Stimulated activated CD8-positive, alpha-beta memory T cell treated with anti-CD3 and anti-CD28 coated beads, Interleukin-15, amount 100 ng/mL, for 4 hours (primary cell): ENCODE data around the gene CFAP61.
"Not testable (repeated sequence)": the region's sequence is repeated elsewhere in the genome, so short reads cannot be mapped to it uniquely, and the experiment has no call there.

Source experiments
- DNase-seq, 2 donors: peaks; one replicate each; pipeline ENCODE4 v3.0.0-alpha.2; 2020; ENCODE audit warnings: low read depth in 2 of 2

Gene CFAP61, protein sequence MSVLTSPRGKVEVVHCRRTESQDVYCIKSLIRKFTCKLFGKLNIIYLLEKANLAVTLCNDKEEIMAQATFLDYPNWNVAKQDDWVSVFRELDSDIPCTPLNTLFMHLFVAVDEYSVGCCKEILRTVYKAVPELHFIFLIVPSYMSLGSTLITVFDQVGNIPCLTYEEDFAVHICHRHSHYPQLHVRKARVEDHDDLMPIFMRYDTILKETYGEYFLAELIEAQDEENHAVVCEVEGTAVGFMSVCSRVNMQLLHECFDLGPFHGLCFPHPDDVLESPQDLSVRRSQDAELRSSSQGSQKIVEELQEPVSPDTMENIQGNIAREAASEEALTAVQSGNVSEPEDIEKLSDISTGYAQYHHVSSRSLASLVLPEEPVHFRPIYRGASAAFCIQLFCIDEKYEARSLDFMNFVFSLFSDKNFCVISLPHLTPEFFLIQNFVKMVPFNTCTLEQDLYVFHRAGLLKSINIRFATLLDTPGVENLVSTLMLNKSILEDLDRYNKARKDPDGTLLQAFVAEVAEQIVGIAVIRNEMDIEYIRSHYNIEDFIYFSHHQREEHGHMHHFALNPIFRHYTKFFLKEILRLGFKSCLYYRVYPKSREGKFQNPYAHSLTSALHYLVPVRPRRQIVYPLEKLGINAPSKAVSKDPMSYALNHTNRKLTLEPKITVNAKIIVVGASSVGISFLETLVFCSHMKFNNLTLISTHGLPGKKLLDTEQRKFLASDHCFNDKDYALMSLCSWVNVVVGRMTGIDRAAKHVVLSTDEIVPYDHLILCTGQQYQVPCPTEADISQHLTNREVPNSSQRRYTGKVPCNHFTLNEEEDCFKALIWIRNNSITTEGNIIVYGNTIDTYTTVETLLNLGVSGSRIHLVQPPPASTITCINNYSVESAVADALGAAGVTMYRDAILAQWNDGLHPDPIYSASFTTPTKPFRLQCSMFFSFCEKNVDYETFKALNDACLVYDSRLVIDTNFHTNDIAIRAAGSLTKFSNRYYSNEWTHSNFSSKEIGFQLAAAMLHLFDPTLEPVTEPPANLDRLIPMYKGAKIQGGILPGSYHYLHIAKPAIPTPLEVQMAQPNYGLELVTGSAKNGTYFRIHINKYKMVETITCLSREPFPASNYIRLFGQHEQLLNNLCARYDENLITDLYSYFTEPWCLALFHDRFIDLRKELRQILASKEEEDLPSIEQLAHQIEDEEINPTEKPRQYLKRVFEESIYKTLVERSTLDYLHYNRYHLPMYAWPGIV

DNA sequence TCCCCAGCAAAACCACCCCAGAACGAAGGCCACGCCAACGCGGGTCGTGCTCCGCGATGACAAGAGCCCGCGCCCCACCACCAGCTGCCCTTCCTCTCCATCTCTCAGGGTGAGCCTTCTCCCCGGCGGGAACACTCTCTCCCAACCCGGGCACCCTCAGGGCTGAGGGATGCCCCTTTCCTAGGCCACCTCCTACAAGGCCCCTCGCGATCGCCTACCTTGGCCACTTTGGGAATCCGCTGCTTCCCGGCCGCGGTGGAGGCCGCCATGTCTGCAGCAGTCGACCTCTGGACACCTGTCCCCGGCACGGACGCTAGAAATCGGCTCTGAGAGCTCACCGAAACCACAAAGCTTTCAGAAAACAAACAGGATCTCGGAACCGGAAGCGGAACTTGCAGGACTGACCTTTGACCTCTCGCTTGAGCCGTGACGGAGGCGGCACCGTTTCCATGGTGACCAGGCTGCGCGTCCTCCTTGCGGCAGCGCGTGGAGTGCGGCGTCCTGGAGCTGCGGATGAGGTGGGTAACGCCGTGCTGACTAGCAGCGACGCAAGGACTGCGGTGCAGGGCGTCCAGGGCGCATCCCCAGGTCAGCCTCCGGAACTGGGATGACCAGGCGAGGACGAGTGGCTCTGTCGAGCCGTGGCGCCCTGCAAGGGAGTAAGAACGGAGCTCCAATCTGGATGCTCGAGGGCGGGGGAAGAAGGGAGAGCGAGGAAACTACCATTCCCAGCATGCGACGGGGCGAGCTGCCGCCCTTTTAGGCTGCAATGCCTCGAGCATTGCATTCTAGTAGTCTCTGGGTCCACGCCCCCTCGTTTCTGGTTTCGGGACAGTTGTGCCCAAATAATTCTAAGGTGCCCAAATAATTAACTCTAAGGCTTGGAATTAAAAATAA is at the start of gene CFAP61, which contains the start of gene CRNKL1:
TSS of gene CFAP61 (plus strand) at position 459 of the 897 bp plus-strand sequence. CDS start 4,122 bp downstream, outside the sequence.
TSS of gene CRNKL1 (minus strand) at position 393 of the 897 bp plus-strand sequence. CDS start at position 269, 124 bp downstream.
- DNase-seq, result peak; percentile 91 to 95

DNA sequence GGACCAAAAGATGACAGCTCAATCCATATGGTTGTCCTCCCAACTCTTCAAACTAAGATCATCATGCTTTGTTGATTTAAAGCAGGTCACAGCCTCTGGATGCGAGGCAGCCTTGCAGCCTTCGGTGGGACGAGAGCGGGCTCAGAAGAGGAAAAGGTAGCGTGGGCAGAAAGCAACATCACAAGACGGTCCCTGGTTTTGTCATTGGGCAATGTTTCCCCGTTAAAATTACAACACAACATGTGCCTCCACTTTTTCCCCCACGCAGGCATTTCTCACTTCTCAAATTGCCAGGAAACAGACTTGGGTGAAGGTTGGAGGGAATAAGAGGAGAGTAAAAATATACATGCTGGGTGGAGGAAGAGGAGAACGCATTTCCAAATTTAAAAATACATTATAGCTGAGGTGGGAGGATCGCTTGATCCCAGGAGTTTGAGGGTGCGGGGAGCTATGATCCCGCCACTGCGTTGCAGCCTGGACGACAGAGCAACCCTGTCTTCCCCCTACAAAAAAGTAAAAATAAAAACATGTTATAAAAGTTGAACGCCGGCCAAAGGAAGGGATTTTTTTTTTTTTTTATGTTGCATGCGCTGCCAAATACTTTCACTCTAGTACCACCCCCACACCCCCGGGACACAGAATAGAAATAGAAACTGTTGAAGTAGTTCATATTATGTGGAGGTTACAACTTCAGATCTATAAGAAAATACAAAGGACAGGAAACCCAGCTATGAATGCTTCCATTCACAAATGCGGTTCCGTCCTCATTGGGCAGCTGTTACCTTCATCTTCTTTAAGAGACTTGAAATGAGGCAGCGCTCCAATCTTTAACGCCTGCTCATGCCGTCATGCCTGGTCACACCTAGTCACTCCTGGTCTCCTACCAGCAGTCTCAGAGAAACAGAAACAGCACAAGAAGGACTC is 49.0 kb upstream of the CFAP61 start:
- no peak for DNase-seq

DNA sequence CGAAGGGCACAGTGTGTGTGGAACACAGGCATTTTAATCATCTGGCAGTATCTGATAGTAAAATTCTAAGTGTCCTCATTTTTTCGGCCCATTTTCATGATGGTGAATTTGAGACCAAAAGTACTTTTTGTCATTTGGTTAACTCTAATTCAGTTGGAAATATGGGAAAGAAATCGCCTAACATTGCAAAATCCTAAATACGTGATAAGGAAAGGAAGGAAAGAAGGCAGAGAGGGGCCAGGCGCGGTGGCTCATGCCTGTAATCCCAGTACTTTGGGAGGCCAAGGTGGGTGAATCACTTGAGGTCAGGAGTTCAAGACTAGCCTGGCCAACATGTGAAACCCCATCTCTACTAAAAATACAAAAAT is 48.4 kb upstream of the CFAP61 start:
- not testable (repeated sequence) for DNase-seq

DNA sequence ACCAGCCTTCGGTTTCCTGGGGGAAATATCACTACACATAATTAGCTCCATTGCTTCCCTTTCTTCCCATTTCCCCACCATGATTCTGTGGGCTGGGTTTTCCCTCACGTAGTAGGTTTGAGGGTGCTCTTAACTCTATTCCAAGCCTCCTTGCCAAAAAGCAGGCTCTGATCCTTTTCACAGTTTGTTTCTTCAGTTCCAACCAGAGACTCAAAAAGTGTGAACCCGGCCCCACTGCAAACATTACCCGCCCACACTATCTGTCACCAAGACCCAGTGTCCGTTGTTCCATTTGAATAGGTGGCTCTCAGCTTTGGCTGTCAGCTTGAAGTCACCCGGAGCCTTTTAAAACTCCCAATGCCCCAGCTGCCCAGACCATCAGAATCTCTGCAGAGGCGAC is 47.0 kb upstream of the CFAP61 start:
- no peak for DNase-seq

DNA sequence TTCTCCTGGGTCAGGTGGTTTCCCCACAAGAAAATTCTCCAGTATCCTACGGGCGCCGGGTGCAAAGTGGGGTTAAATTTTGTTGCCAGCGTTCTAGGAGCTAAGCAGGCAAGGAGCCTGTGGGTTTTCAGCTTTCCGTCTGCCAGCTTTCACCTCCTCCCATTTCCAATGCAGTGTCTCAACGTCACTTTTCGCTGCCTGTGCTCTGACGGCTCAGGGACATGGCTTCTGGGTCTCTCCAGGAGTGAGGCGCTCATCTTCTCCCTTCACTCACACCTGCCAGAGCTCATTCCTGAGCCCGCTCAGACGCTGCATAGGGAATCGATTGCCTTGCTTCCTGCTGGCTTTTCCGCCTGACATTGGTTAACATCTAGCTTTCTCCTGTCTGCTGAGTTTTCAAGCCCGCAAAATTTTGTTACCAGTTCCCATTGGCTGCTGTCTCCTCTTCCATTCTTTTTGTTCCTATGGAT is 42.5 kb upstream of the CFAP61 start:
- DNase-seq, result no peak

DNA sequence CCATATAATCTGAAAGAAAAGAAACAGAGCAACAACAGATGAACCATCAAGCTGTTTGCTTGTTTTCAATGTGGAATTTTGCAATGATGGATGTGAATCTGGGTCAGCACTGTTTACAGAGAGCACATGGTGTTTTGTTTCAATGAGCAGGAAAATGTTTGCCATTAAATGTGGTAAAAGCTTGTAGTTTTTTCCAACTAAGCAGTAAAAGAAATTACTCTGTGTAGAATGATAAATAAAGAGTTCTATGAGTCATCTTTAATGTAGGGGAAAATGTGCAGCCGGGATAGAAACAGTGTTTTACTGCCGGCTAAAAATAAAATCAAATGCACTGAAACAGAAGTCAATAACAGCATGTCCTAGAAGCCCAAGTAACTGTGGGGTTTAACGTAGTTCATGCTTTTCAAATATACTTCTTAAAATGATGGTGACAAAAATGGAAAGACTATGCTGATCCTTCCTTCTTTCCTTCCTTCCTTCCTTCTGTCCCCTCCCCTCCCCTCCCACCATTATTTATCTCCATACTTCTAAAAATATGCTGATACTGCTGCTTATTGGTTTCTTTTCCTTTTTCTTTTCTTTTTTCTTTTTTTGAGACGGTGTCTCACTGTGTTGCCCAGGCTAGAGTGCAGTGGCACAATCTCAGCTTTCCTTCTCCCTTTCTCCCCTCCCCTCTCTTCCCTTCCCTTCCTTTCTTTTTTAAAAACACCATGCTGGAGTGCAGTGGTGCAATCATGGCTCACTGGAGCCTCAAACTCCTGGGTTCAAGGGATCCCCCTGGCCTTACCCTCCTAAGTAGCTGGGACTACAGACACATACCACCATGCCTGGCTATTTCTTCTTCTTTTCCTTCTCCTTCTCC is 41.5 kb upstream of the CFAP61 start:
- DNase-seq, result no peak

DNA sequence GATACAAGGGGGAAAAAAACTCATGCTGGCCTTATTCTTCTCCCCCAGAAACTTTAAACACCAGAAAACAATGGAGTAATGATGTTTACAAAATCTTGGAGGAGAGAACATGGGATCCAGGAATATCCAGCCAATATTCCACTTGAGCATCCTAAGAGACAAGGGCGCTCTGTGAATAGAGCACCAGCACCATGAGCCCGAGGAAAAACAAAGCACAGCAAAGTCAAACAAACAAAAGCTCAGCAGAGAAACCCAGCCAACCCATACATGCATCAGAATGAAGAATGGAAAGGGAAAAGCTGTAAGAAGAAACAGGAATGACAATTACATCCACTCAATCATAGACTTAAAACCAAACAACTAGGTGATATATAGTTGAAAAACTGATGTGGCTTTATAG is 39.8 kb upstream of the CFAP61 start:
- no peak for DNase-seq

DNA sequence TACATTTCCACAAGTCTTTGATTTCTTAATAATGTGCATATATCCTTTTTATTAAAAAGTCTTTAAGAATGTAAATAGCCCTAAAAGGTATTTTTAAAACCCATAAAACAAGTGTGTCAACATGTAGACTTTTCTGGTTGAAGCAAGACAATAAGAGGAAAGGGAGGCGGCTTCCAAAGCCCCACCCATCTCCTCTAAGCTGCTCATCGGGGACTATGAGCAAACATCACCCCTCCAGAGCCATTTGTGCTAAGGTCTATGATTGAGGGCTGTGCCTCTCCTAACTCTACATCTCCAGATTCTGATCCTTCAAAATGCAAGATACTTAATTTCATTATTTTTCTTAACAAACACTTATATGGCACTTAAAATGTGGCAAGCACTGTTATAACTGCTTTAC is 37.7 kb upstream of the CFAP61 start:
- DNase-seq, result no peak

DNA sequence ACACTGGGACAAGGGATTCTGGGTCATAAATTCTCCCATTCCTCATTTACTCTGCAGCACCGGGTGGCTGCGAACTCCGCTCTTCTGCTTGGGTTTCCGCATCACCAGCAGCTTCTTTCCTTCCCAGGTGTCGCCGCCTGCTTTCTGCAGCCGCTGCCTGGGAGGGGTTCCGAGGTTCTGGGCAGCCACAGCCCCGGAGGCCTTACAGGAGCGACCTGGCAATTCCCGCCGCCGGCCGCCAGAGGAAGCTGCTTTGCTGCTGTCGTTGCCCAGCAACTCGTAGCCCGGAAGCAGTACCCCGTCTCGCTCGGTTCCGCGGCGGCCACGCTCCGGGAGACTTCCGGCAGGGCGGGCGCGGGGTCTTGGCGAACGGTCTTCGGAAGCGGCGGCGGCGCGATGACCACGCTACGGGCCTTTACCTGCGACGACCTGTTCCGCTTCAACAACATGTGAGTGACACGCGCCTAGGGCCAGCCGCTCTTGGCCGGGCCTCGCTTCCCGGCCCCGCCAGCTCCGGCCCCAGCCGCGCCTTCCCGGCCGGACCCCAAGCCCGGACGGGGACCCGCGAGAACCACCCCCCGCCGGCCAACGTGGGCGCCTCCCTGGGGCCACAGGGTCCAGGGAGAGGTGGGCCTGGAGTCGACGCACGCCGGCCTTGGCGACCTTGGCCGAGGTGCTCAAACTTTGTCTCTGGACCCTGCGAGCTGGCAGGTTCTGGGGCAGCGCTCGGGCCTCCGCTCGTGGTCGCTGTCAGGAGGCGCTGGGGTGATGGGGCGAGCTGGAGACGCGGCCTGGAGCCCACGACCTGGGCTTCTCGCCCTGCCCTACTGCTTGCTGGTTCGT is 35.1 kb upstream of the CFAP61 start, which contains the start of gene NAA20:
TSS of gene NAA20 (plus strand) at position 362 of the 843 bp plus-strand sequence. CDS start at position 397, 35 bp downstream.
- DNase-seq, result peak; percentile 78 to 81

DNA sequence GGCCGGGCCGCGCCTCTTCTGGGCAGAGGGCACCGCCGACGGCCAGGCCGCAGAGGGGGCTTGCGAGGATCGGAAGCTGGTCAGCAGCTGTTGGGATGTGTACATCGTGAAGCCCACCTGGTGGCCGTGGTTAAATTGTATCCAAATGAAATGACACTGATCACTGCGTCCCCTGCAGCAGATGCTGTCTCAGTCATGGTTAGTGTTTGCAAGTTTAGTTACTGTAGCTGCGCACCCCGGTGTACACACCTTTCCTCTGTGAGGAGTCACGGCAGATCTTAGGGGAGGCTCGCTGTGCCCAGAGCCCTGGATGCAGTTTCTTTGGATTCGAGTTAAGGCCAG is 34.5 kb upstream of the CFAP61 start:
- no peak for DNase-seq

DNA sequence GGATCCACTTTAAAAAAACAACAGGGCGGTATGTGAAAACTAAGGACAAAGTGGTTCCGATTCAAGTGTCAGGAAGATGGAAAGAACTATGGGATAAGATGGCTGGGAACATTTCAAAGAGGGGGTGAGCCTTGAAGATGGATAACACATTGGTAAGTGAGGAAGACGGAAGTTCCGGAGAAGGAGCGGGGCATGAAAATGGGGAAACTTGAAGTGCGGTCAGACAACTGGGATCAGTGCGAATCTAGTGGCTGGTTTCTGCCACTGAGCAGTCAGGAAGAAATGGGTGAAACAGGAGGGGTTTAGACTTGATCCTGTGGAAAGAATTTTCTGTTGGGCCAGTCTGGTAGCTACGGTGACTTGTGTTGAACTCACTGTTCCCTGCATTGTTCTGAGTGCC is 34.0 kb upstream of the CFAP61 start:
- DNase-seq, result no peak

DNA sequence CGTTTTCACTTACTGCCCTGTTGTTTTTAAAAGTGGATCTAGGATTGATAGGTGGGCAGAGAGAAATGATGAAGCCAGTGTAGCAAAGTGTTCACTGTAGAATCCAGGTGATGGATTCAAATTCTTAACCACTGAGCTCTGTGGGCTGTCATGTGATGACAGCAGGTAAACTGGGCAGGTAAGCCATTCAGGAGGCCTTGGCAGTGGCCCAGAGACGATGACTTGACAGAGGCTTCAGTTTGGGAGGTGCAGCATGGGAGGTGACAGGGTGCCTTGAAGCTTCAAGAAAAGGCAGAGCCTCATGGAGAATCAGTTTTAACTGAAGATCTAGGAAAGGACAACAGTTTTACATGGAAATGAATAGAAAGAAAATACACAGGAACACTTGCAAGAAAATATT is 33.2 kb upstream of the CFAP61 start:
- DNase-seq, result no peak

DNA sequence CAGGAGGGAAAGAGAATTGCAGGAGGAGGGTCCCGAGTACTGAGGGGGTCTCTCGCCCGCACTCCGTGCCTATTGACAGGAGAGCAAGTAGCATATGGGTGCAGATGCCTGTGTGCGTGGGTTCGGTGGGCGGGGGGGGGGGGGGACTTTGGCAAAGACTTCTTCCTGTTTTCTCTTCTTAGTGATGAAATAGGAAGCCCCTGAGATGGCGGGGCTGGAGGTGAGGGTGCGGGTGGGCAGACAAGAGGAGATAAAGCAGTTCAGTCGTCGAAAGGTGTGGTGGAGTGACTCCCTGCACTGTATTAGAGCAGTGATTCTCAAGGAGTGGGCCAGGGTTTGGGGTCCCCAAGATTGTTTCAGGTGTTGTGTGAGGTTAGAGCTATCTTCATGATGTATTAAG is 31.4 kb upstream of the CFAP61 start:
- no peak for DNase-seq

DNA sequence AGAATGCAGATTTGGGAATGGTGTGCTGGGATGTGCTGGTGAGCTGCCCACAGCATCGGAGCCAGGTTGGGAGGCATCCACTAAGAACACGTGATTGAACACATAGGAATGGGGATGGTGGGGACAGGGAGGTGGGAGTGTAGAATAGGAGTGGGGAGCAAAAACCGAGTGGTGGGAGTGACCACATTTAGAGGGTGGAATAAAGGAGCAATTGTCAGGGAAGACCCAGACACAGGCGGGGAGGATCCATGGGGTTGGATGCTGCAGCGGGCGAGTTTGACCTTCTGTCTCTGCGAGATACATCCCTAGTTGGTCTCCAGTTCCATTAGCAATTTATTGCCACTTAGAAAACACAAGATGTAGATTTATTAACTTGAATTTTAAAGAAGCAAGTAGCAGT is 30.5 kb upstream of the CFAP61 start:
- no peak for DNase-seq

DNA sequence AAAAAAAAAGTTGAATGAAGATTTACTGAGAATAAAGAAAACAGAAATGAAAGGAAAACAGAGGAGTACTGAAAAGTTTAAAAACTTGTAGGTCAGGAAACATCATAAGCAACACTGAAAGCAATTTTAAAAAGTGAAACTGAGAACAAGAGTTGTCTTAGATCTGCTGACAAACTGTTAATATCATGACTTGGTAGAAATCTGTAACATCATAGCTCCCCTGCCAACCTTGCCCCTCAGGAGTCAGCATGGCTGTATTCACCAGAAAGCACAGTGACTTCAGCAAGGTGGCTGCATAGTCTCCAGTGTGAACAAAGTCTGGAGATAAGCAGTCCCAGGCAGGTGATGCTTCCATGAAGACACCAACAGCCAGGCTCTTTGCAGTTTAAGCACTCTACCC is 29.8 kb upstream of the CFAP61 start:
- no peak for DNase-seq

DNA sequence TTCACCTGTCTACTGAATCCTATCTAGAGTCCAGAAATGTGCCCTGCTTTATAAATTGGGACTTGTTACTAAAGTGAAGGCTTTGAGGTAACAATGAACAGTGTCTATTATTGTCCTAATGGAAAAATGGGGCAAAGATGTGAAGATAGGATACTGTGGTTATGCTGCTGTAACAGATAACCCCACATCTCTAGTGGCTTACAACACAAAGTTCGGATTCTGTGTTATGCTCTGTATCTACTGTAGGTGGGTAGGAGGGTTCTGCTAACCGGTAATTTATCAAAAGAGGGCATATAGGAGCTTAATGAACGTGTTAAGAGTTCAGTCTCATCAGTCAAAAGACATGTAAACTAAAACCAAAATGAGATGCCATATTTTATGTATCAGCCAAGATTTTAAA is 28.9 kb upstream of the CFAP61 start:
- no peak for DNase-seq

DNA sequence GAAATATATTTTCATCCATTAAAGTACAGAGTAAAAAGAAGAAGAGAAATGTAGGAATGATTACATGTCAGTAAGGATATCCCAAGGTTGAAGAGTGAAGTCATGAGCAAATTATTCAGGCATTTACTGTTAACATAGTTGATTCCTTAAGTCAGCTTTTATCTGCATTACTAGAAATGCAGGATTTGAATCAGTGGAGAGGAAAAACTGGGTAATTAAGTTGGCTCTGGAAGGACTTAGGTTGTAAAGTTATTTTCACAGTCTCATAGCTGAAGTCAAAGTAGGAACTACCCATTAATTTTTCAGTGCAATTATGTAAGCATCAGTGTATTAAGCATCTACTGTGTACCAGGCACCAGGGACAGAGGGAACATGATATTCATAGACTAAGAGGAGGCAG is 27.4 kb upstream of the CFAP61 start:
- DNase-seq, result no peak

DNA sequence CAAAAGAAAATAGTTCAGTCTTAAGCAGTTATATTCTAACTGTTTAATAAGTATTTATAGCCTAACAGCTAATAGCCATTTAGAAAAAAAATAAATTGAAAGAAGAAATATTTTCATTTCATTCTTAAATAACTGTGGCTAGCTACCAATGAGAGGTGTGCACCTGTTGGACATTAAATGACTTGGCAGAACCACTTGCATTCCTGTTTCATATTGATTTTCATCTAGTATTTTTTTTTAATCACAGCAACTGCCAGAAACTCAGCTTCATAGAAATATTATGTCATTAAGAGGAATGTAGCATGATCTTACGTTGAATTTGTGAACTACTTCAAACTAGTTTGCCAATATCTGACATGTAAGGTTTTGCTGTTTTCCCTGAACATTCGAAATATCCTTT is 25.0 kb upstream of the CFAP61 start:
- DNase-seq, result no peak
